SW 1271 (cell line): ENCODE measurements around the gene COL6A1.

Experiments
- DNase-seq, 2 experiments: peaks; one replicate each; lab custom pipeline; 2025; lab: John Stamatoyannopoulos, UW

COL6A1 gene, protein sequence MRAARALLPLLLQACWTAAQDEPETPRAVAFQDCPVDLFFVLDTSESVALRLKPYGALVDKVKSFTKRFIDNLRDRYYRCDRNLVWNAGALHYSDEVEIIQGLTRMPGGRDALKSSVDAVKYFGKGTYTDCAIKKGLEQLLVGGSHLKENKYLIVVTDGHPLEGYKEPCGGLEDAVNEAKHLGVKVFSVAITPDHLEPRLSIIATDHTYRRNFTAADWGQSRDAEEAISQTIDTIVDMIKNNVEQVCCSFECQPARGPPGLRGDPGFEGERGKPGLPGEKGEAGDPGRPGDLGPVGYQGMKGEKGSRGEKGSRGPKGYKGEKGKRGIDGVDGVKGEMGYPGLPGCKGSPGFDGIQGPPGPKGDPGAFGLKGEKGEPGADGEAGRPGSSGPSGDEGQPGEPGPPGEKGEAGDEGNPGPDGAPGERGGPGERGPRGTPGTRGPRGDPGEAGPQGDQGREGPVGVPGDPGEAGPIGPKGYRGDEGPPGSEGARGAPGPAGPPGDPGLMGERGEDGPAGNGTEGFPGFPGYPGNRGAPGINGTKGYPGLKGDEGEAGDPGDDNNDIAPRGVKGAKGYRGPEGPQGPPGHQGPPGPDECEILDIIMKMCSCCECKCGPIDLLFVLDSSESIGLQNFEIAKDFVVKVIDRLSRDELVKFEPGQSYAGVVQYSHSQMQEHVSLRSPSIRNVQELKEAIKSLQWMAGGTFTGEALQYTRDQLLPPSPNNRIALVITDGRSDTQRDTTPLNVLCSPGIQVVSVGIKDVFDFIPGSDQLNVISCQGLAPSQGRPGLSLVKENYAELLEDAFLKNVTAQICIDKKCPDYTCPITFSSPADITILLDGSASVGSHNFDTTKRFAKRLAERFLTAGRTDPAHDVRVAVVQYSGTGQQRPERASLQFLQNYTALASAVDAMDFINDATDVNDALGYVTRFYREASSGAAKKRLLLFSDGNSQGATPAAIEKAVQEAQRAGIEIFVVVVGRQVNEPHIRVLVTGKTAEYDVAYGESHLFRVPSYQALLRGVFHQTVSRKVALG

DNA sequence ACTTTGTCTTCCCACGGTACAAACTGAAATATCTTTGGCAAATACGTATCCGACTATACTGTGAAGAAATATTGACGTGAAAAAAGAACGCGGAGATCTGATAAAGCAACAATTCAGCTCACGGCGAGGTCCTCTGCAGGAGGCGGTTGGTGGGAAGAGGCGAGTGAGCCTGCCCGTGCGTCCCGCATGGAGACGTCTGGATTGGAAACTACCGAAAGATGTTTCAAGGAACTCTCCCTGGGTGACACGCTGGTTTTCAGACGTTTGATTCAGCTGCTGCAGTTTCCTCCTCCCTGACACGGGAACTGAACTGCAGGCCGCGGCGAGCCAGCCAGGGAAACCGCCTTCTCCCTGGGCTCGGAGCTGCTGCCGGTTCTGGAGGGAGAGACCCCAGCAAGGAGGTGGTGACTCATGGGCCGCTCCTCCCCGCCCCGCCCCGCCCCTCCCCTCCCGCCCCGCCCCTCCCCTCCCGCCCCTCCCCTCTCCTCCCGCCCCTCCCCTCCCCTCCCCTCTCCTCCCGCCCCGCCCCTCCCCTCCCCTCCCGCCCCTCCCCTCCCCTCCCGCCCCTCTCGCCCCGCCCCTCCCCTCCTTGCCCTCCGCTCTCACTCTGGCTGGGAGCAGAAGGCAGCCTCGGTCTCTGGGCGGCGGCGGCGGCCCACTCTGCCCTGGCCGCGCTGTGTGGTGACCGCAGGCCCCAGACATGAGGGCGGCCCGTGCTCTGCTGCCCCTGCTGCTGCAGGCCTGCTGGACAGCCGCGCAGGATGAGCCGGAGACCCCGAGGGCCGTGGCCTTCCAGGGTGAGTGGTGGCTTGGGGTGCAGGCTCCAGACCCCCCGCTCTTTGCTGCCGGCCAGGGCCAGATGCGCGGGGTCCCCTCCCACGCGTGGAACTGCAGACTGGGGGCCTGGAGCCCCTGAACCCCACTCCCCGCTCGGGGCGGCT is at the start of gene COL6A1:
TSS of gene COL6A1 (plus strand) at position 620 of the 941 bp plus-strand sequence. CDS start at position 701, 81 bp downstream.
- peak; percentile 32 to 66 for DNase-seq

DNA sequence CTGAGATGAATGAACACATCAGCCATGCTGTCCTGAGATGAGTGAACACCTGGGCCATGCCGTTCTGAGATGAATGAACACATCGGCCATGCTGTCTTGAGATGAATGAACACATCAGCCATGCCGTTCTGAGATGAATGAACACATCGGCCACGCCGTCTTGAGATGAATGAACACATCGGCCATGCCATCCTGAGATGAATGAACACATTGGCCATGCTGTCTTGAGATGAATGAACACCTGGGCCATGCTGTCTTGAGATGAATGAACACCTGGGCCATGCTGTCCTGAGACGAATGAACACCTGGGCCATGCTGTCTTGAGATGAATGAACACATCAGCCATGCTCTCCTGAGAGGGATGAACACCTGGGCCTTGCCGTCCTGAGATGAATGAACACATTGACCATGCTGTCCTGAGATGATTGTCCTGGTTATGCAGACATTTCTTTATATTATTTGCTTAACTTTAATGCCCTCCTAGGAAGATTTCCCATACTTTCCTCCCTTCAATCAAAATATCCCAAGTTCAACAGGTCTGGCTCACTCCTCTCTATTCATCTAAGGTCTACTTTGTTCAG is 48.6 kb upstream of the COL6A1 start:
- DNase-seq = no peak

DNA sequence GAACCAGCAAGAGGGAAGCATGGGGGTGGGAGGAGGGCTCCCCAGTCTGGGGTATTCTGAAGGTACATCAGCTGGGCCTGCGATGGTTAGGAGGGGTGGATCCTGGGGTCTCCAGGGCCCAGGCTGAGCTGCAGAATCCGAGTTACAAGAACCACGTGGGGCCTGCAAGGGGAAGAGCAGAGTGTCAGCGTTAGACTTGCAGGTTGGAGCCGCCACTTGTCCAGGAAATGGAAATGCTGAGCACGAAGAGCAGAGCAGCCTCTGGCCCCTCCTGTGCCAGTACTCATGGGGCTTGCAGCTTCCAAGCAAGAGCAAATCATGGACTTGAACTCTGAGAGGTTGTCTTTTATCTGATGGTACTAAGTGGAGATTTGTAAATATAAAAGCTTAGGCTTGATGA is 47.5 kb upstream of the COL6A1 start:
- no peak for DNase-seq

DNA sequence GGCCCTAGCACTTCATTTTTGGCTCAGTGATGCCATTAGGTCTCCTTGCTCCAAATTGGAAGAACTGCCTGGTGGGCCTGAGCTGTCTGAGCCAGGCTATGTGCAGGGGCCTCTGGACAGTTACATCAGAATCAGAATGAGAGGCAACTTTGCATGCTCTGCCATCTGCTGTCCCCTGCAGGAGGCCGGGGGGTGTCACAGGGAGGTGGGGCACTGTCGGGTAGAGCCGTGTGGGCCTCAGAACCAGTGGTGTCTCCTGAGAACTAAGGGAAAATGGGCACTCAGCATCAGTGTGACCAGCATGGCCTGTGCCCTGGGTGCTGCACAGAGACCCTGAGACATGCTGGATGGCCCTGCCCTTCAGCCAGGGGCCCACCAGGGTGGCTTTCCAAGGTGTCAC is 47.0 kb upstream of the COL6A1 start:
- no peak for DNase-seq

DNA sequence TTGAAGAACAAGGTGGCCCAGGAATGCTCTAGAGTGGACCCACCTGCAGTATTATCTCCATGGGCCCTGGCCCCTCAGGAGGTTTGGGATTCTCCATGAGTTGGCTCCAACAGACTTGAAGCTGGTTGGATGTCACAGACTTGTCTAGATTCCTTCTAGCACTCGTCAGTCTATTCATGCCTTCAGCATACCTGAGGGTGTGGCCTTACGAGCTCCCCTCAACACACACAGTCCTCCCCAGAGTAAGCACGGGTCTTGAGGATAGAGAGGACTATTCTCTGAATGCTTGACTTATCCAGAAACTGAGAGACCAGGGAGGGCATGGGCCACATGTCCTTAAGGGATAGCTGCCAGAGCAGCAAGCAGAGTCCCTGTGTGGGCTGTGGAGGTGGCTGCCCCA is 45.9 kb upstream of the COL6A1 start:
- peak in 1 of 2 experiments; percentile 5 for DNase-seq

DNA sequence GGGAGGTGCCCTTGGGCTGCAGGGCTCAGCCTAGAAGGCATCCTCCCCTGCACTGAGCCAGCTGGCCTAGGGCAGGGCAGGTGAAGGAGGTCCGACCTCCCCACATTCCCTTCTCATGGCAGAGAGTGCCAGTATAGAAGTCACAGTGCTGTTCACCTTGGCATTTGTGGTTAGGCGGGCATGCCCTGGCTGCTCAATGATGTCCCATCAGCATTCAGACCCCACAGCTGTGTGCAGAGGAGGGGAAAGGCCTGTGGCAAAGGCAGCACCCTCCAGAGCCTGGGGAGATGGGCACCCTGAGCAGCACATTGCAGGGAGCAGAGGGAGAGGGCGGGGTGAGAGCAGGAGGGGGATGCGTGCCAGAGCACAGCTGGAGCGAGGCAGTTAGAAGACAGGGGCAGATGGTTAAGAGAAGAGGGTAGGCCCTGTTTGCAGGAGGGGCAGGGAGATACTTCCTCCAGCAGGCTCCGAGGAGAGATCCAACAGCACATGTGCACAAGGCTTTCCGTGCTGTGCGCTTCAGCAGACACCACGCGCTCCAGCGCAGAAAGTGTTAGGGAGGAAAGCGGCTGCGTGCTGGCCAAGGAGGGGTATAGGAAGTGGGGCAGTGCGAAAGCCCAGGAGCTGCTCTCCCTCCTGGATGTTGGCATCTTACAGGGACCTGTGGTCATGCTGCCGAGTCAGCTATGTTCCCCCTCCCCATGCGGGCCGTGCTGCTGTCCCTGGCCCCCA is 43.7 kb upstream of the COL6A1 start:
- DNase-seq = no peak

DNA sequence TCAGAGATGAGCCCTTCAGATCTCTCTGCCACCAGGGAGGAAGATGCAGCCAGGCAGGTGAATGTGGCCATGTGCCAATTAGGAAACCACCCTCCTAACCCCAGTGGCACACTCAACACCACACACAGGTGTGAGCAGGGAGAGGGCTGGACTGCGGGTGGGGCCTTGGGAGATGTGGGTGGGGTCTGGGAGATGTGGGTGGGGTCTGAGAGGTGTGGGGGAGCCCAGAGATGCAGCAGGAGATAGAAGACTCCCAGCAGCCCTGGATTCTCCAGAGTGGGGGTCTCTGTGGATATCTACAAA is 43.2 kb upstream of the COL6A1 start:
- no peak for DNase-seq

DNA sequence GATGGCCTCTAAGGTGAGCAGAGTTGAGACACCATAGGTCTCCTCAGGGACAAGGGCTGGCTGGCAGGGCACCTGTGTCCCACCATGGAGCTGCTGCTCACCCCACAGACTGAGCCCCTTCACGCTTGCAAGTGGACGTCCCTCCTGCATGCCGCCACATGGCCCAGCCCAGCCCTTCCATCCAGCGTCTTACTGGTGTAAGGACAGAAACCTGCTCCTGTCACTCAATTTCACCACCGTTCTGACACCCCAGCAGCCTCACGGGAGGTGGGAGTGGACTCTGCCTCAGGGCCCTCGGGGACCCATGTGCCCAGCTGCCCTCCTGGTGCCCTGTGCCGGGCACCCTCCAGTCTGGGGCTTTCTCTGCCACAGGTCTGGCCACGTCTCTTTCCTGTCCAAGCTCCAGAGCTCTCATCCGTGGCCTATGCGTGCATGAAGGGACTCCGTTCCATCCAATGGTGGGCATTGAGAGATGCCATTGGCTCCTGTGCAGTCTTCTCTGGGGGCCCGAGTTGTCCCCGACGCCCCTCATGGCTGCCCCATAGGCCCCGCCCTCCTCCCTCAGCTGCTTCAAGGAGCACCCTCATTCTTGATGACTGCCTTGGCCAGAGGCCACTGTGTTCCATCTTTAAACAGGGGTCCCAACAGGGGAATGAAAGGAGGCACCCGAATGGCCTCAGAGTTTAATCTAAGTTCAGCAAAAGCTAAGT is 42.6 kb upstream of the COL6A1 start:
- DNase-seq = no peak

DNA sequence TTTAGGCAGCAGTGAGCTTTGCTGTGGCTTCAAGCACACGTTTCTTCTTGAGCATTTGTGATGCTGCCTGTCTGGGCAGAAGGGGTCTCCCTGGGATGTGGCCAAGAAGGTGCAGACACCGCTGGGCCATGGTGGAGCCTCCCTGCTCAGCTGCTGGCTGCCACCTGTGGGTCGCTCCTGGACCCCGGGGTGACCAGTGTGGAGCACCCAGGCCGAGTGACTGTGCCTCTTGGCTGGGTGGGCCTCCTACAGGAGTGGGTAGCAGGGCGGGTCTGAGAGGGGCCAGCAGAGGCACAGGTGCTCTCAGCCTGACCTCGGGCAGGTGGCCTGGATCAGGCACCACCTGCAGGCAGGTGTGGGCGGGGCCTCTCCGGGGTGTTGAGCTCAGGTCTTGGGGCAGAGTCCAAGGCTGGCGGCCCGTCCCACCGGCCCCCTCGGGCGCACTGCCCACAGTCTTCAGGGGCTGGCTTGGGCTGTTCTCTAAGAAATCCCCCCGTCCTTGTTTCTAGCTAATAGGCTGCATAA is 42.0 kb upstream of the COL6A1 start:
- DNase-seq = no peak

DNA sequence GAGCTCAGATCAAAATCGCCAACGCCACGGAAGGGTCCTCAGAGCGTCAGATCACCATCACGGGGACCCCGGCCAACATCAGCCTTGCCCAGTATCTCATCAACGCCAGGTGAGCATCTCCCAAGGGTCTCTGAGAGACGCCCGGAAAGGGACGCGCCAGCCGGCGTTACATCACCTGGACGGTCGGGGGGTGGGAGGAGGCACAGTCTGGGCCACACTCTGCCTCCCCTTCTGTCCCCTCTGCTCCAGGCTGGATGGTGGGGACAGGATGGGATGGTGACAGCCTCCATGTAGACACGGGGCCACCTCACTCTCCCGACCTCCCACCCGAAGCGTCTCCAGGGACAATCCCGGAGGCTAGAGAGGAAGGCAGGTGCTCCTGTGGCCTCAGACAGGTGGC is 41.5 kb upstream of the COL6A1 start:
- no peak for DNase-seq

DNA sequence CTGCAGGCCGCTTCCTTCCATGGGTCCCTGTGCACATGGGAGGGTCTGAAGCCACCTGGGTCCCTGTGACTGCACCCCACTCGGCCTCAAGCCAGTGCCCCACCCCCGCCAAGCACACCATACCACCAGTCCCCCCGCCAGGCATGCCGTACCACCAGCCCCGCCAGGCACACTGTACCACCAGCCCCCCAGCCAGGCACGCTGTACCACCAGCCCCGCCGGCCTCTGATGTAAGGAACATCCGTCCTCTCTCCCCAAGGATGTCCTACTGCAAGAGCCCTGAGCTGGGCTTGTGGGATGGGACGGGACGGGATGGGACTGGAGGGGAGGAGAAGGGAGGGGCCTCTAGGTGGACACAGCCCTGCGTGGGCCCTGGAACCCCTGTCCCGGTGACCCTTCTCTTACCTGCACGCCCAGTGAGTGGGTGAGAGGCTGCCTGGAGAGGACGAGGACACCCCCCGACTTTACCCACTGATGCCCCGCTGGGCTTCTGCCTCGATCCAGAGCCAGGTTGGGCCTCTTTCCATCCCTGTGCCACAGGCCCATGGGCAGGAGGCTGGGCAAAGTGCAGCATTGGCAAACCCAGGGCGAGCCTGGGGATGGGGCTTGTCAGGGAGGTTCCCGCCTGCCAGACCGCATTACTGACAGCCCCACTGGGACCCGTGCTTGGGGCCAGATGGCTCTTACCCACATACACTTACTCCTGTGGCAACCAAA is 40.8 kb upstream of the COL6A1 start:
- DNase-seq = no peak

DNA sequence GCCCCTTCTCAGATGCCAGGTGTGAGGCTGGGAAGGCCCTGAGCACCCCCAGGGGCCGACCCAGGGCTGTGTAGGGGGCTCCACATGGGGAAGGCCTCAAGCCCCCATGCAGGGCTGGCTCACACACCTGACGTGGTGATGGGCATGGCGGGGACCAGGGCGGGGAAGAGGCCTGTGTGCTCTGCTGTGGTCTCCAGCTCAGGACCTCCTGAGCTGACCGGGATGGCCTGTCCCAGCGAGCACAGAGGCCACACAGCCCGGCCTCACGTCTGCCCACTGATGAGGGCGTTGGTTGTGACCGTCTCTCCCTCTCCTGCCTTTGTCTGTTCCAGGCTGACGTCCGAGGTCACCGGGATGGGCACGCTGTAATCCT is 40.2 kb upstream of the COL6A1 start:
- no peak for DNase-seq

DNA sequence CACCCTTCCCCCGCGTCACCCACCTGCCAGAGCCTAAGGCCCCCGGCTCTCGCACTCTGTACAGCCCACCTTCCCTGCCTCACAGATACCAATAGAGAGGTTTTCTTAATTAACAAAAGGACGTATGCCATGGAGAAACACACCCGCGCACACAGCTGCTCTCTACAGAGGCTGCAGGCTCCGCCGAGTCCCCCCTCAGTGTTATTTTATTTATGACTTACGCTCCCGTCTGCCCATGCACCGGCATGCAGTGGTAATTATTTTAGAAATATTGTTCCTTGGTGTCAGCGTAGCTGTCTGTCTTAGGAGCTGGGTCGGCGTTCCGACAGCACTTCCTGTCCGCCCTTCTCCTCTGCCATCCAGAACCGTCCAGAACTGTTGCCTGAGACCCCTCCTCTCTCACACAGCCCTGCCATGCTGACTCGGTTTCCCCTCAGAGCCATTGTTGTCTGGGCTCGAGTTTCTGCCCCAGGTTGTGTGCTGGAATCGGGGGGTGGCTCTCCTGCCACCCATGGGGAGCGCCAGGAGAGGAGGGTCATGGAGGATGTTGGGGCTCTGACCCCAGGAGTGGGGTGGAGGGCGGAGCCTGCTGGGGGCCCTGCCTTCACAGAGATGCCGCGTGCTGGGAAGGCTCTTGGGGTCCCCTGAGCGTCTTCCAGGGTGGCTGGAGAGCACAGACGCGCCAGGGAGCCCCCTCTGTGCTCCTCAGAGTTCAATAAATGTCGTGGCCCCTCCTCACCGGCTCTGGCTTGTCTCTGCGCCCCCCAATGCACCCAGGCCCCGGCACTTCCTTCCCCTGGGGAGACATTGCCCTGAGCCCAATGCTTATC is 39.6 kb upstream of the COL6A1 start:
- no peak for DNase-seq

DNA sequence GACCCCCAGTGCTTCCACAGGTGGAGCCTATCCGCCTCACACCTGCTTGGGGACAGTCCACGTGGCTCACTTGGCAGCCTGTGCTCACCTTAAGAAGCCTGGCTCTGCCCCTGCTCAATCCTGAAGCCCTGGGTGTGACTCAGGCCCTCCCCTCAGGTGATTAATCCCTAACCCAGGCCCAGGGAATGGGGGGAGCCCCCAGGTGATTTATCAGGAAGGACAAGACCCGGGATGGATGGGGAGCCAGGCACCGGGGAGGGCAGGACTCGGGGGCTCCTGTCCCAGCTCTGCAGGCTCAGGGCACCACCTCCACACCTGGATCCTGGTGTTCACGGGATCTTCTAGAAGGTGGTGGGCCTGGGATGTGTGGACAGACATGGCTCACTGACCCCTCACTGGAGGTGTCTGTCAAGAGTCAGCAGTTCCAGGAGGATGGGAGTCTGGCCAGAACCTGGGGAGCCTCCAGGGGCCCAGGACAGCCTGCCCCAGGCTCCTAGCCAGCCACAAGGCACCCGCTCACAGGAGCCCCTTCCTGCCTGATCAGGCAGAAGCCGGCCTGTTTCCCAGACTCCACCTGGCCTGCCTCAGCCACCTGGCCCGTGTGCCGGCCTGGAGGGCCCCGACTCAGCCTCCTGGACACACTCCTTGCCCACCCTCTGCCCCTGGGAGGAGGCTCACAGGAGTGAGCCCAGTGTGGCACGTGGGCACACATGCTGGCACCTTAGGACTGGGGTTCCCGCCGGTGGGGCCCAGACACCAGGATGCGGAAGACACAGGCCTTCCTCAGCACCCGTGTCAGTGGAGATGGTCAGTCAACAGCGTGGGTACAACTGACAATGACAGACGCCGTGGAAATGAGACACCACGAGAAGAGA is 38.6 kb upstream of the COL6A1 start:
- no peak for DNase-seq

DNA sequence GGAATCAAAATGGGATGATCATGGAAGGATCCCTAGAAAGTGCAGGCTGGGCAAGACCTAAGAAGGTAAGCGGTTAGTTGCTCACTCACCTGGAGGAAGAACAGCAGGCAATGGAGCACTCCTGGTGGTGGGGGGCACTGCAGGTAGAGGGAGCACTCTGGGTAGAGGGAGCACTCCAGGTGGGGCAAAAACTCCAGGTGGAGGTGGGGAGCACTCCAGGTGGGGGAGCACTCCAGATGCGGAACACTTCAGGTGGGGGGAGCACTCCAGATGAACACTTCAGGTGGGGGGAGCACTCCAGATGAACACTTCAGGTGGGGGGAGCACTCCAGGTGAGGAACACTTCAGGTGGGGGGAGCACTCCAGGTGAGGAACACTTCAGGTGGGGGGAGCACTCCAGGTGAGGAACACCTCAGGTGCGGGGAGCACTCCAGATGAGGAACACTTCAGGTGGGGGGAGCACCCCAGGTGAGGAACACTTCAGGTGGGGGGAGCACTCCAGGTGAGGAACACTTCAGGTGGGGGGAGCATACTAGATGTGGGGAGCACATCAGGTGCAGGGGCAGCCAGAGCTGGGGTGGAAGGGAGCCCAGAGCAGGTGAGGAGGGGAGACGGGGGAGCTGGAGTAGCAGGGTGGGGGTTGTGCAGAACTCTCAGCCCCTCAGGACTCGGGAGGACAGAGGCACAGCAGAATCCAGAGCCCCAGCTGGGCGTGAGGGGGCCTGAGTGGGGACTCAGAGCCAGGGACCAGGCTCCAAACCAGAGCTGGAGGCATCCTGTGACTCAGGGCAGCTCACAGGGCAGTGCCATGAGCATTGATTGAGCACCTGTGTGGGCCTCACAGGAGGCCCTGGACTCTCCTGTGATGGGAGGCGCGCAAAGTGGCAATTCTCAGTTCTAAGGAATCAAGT is 37.7 kb upstream of the COL6A1 start:
- DNase-seq = no peak

DNA sequence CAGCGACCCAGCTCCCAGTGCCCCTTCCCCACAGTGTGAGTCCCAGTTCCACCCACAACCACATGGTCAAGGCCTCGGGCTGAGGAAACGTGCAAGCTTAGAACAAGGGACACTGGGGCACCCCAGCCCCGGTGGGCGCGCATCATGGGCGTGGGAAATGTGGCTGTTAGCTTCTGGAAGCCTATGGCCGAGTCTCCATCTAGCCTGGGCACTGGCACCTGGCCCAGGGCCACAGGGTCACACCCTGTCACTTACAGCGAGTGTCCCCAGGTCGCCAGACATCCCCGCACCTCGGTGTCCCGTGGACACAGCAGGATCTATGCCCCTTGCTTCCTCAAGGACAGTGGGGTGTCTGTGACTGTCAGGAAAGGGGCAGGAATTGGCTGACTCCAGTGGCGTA is 37.0 kb upstream of the COL6A1 start:
- no peak for DNase-seq
